Liver (tissue), 9 donors: Measurements from ENCODE around the gene LRRC18. TPM values are rescaled to one million over a fixed set of nuclear protein-coding genes. Genes with fewer than 3 reads are reported as not detected.

ENCODE experiments used
- DNase-seq: peaks from one replicate; pipeline ENCODE4 v3.0.0-alpha.2; 2017; ENCODE audit warnings: low spot score
- H3K27ac ChIP-seq, 2 donors: one replicate each; pipeline ENCODE4 v1.7.0; 2013; ENCODE audit warnings: inconsistent platforms in 2 of 2, low read length in 2 of 2, control low read depth in 1 of 2, low read depth in 1 of 2, mild to moderate bottlenecking in 1 of 2
- H3K27me3 ChIP-seq, 4 donors: one replicate each; pipeline versions ENCODE4 v1.6.1 to v1.7.0; 2013; ENCODE audit warnings: low read length in 3 of 4, inconsistent platforms in 1 of 4, mild to moderate bottlenecking in 1 of 4, moderate library complexity in 1 of 4; ENCODE audit not compliant: control insufficient read depth in 4 of 4, insufficient read depth in 4 of 4
- H3K36me3 ChIP-seq, 4 donors: one replicate each; pipeline versions ENCODE4 v1.6.1 to v1.7.0; 2013; ENCODE audit warnings: low read length in 3 of 4, mild to moderate bottlenecking in 3 of 4, low read depth in 1 of 4, moderate library complexity in 1 of 4; ENCODE audit not compliant: control insufficient read depth in 4 of 4, insufficient read depth in 3 of 4
- H3K4me1 ChIP-seq, 4 donors: one replicate each; pipeline versions ENCODE4 v1.6.1 to v1.7.0; 2013; ENCODE audit warnings: low read length in 3 of 4, mild to moderate bottlenecking in 3 of 4, moderate library complexity in 1 of 4; ENCODE audit not compliant: control insufficient read depth in 4 of 4, insufficient read depth in 4 of 4
- H3K4me3 ChIP-seq, 3 donors: one replicate each; pipeline versions ENCODE4 v1.6.1 to v1.7.0; 2013; ENCODE audit warnings: low read length in 3 of 3, control low read depth in 1 of 3, low read depth in 1 of 3, mild to moderate bottlenecking in 1 of 3
- H3K9ac ChIP-seq, 2 donors: one replicate each; pipeline ENCODE4 v1.7.0; 2013; ENCODE audit warnings: low read length in 2 of 2, mild to moderate bottlenecking in 2 of 2, moderate library complexity in 2 of 2, control low read depth in 1 of 2, low read depth in 1 of 2
- H3K9me3 ChIP-seq, 4 donors: one replicate each; pipeline versions ENCODE4 v1.6.1 to v1.7.0; 2013; ENCODE audit warnings: low read length in 3 of 4; ENCODE audit not compliant: control insufficient read depth in 4 of 4
- CTCF ChIP-seq: fragments of 150-350 bp; IDR thresholded peaks from 2 replicates; pipeline ENCODE4 v1.5.1; 2017; ENCODE audit warnings: improper control_type of control experiment, low read depth, low read length; ENCODE audit not compliant: missing input control
- FOXA2 ChIP-seq: IDR thresholded peaks from 2 replicates; pipeline ENCODE4 v1.6.1; 2016; ENCODE audit warnings: antibody characterized with exemption
- JUND ChIP-seq, 2 donors: IDR thresholded peaks; 2 replicates each; pipeline ENCODE4 v1.6.1; 2016; ENCODE audit warnings: antibody characterized with exemption in 2 of 2
- NR2F2 ChIP-seq: IDR thresholded peaks from 2 replicates; pipeline ENCODE4 v1.6.1; 2016; ENCODE audit warnings: antibody characterized with exemption
- RAD21 ChIP-seq, 2 donors: IDR thresholded peaks; 2 replicates each; pipeline ENCODE4 v1.6.1; 2016; ENCODE audit warnings: antibody characterized with exemption in 2 of 2, mild to moderate bottlenecking in 2 of 2
- RXRA ChIP-seq, 2 donors: IDR thresholded peaks; 2 replicates each; pipeline ENCODE4 v1.6.1; 2017 to 2018; ENCODE audit warnings: antibody characterized with exemption in 2 of 2, mild to moderate bottlenecking in 1 of 2
- TAF1 ChIP-seq: conservative IDR thresholded peaks from 2 replicates; pipeline ENCODE4 v1.6.1; 2016; ENCODE audit warnings: antibody characterized with exemption, mild to moderate bottlenecking
- ZBTB33 ChIP-seq: IDR thresholded peaks from 2 replicates; pipeline ENCODE4 v1.6.1; 2016; ENCODE audit warnings: antibody characterized with exemption
- WGBS: extraction: QIAGEN DNeasy Blood & Tissue Kit; methylation state at CpG from one replicate; pipeline ENCODE4 v1.1.7; 2013; 5-methylcytosine and 5-hydroxymethylcytosine counted together
- polyA plus RNA-seq, 2 donors: library from polyadenylated mRNA; stranded (reverse) in 1 of 2; unstranded in 1 of 2; fragments of 200-250 nt in 1 of 2; fragments of >200 nt in 1 of 2; fragmentation: Nextera tagmentation in 1 of 2; extraction: Ambion mirVana in 1 of 2; gene quantifications; one replicate each; pipeline versions ENCODE4 v1.2.1 to v1.2.3, GENCODE V29; 2013 to 2015
- total RNA-seq, 2 donors: library from RNA; depleted of rRNA; stranded (reverse); fragments of >200 nt; gene quantifications; one replicate each; pipeline ENCODE4 v1.2.3, GENCODE V29; 2014
- TF ChIP-seq, protein P1 (sequence below): IDR thresholded peaks from 2 replicates; pipeline ENCODE4 v1.6.1; 2016; ENCODE audit warnings: antibody characterized with exemption, mild to moderate bottlenecking
- TF ChIP-seq, protein P2 (sequence below): IDR thresholded peaks from 2 replicates; pipeline ENCODE4 v1.6.1; 2016; ENCODE audit warnings: antibody characterized with exemption
- donor health status: healthy.
- donor health status: healthy.
- donor health status: healthy.
- donor health status: healthy.
- donor health status: healthy.

The LRRC18 gene
- total and polyA plus RNA-seq, 4 donors: not detected

- Histone ChIP-seq H3K9ac (no peak overlapping the region), H3K4me1 (no peaks in the 10 kb centered on the region), H3K4me3 (no peak overlapping the region), H3K9me3 (no peaks in the 10 kb centered on the region), H3K27ac (no peak overlapping the region), H3K27me3 (peaks cover 0 to 5% (median 0%) of the 10 kb centered on the region in 4 donors), H3K36me3 (no peaks in the 10 kb centered on the region)
- 85% methylated on average over 3 of the region's 3 CpGs for WGBS
- DNase-seq: no peak
- no peak for TF ChIP-seq NR2F2
- TF ChIP-seq RAD21 (IDR thresholded peaks at IDR 0.05): no peak
- TF ChIP-seq FOXA2: no peak
- no peak for TF ChIP-seq ZBTB33
These were observed 28.4 kb upstream of the LRRC18 start for GRCh38 chr10:48968036-48968435.

DNA sequence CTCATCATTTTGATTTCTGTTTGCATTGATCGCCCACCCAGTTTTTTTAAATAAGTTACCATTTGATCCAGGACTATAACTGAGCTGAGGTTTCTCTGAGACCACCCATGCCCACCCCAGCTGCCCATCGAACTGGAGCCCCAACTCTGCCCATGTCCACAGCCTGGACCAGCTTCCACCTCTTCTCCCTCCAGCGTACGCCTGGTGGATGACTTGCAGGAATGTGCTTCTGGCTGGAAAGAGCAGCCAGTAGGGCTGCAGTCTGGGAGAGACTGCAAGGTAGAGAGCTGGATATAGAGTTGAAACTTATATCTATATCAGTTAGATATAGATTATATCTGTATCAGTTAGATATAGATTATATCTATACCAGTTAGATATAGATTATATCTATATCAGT, 25.8 kb upstream of the LRRC18 start:
- no peak overlapping the region for H3K9ac ChIP-seq
- TF ChIP-seq CTCF (no peak), RXRA (IDR thresholded peaks at IDR 0.05) (no peak), JUND (IDR thresholded peaks at IDR 0.05) (no peak), ZBTB33 (no peak), FOXA2 (no peak), TAF1 (no peak)
- TF ChIP-seq, protein P1, sequence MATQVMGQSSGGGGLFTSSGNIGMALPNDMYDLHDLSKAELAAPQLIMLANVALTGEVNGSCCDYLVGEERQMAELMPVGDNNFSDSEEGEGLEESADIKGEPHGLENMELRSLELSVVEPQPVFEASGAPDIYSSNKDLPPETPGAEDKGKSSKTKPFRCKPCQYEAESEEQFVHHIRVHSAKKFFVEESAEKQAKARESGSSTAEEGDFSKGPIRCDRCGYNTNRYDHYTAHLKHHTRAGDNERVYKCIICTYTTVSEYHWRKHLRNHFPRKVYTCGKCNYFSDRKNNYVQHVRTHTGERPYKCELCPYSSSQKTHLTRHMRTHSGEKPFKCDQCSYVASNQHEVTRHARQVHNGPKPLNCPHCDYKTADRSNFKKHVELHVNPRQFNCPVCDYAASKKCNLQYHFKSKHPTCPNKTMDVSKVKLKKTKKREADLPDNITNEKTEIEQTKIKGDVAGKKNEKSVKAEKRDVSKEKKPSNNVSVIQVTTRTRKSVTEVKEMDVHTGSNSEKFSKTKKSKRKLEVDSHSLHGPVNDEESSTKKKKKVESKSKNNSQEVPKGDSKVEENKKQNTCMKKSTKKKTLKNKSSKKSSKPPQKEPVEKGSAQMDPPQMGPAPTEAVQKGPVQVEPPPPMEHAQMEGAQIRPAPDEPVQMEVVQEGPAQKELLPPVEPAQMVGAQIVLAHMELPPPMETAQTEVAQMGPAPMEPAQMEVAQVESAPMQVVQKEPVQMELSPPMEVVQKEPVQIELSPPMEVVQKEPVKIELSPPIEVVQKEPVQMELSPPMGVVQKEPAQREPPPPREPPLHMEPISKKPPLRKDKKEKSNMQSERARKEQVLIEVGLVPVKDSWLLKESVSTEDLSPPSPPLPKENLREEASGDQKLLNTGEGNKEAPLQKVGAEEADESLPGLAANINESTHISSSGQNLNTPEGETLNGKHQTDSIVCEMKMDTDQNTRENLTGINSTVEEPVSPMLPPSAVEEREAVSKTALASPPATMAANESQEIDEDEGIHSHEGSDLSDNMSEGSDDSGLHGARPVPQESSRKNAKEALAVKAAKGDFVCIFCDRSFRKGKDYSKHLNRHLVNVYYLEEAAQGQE: no peak
- TF ChIP-seq, protein P2, sequence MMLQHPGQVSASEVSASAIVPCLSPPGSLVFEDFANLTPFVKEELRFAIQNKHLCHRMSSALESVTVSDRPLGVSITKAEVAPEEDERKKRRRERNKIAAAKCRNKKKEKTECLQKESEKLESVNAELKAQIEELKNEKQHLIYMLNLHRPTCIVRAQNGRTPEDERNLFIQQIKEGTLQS: no peak
- H3K27me3 ChIP-seq: no peaks in the 10 kb centered on the region
- H3K36me3 ChIP-seq: no peaks in the 10 kb centered on the region
- H3K9me3 ChIP-seq: no peaks in the 10 kb centered on the region
- WGBS: 93% methylated on average over 4 of the region's 4 CpGs
- no peak for DNase-seq
- H3K4me1 ChIP-seq: no peaks in the 10 kb centered on the region
- no peak overlapping the region for H3K4me3 ChIP-seq
- H3K27ac ChIP-seq: no peak overlapping the region
